Neuronal stem cell (in vitro differentiated cells): ENCODE results near the gene BMF.
A peak's percentile ranks its signal among the peaks of the same experiment; 100 is the strongest.
"Not testable (repeated sequence)": the region's sequence is repeated elsewhere in the genome, so short reads cannot be mapped to it uniquely, and the experiment has no call there.

Experiments
- DNase-seq: peaks from one replicate; pipeline ENCODE4 v3.0.0-alpha.2; 2013; ENCODE audit warnings: low spot score
- H2AFZ ChIP-seq: one replicate; pipeline ENCODE4 v1.6.1; 2013; ENCODE audit warnings: mild to moderate bottlenecking, low read length, inconsistent platforms
- H2AK5ac ChIP-seq: 2 replicates; pipeline ENCODE4 v1.6.1; 2013; ENCODE audit warnings: low read depth, mild to moderate bottlenecking, inconsistent platforms, low read length, moderate library complexity, mixed read lengths
- H2BK120ac ChIP-seq: 2 replicates; pipeline ENCODE4 v1.6.1; 2013; ENCODE audit warnings: low read depth, mild to moderate bottlenecking, inconsistent platforms, low read length, moderate library complexity, mixed read lengths
- H2BK12ac ChIP-seq: one replicate; pipeline ENCODE4 v1.6.1; 2013; ENCODE audit warnings: low read length, inconsistent platforms
- H2BK15ac ChIP-seq: 2 replicates; pipeline ENCODE4 v1.6.1; 2013; ENCODE audit warnings: mild to moderate bottlenecking, low read length, inconsistent platforms, mixed read lengths
- H2BK5ac ChIP-seq: one replicate; pipeline ENCODE4 v1.6.1; 2013; ENCODE audit warnings: inconsistent platforms, mild to moderate bottlenecking, low read length, moderate library complexity
- H3K14ac ChIP-seq: one replicate; pipeline ENCODE4 v1.6.1; 2013; ENCODE audit warnings: low read length, inconsistent platforms
- H3K18ac ChIP-seq: 2 replicates; pipeline ENCODE4 v1.6.1; 2013; ENCODE audit warnings: low read length, inconsistent platforms
- H3K23ac ChIP-seq: 2 replicates; pipeline ENCODE4 v1.6.1; 2013; ENCODE audit warnings: low read depth, mild to moderate bottlenecking, mixed read lengths, low read length, inconsistent platforms; ENCODE audit not compliant: poor library complexity
- H3K27ac ChIP-seq: replicated peaks from 3 replicates; pipeline ENCODE4 v1.5.1; 2013; ENCODE audit warnings: low read length, inconsistent platforms
- H3K27me3 ChIP-seq, 3 experiments: 2 replicates each; pipeline ENCODE4 v1.6.1; 2013; ENCODE audit warnings: low read length in 3 of 3, mild to moderate bottlenecking in 2 of 3, inconsistent platforms in 1 of 3, low read depth in 1 of 3, mixed read lengths in 1 of 3, moderate library complexity in 1 of 3; ENCODE audit not compliant: control insufficient read depth in 3 of 3, insufficient read depth in 3 of 3
- H3K36me3 ChIP-seq, 2 donors: replicated peaks in 1 of 2; 2 replicates each; pipeline ENCODE4 v1.6.1; 2013; ENCODE audit warnings: low read length in 2 of 2; ENCODE audit not compliant: control insufficient read depth in 2 of 2, insufficient read depth in 2 of 2
- H3K4ac ChIP-seq: 2 replicates; pipeline ENCODE4 v1.6.1; 2013; ENCODE audit warnings: inconsistent platforms, mild to moderate bottlenecking, low read length, moderate library complexity
- H3K4me1 ChIP-seq, 2 donors: 1 replicate in 1 of 2; 2 replicates in 1 of 2; pipeline ENCODE4 v1.6.1; 2013; ENCODE audit warnings: low read length in 2 of 2, low read depth in 1 of 2; ENCODE audit not compliant: control insufficient read depth in 2 of 2, insufficient read depth in 1 of 2
- H3K4me2 ChIP-seq: one replicate; pipeline ENCODE4 v1.6.1; 2013; ENCODE audit warnings: mild to moderate bottlenecking, low read length, inconsistent platforms; ENCODE audit not compliant: insufficient read depth, poor library complexity, severe bottlenecking
- H3K4me3 ChIP-seq, 2 donors: 2 replicates each; pipeline ENCODE4 v1.5.1; 2013; ENCODE audit warnings: low read length in 2 of 2, mild to moderate bottlenecking in 2 of 2, inconsistent platforms in 1 of 2, moderate library complexity in 1 of 2
- H3K79me1 ChIP-seq: one replicate; pipeline ENCODE4 v1.6.1; 2013; ENCODE audit warnings: low read depth, mild to moderate bottlenecking, inconsistent platforms, low read length, moderate library complexity
- H3K9ac ChIP-seq: one replicate; pipeline ENCODE4 v1.6.1; 2013; ENCODE audit warnings: mild to moderate bottlenecking, low read depth, low read length, inconsistent platforms; ENCODE audit not compliant: poor library complexity
- H3K9me3 ChIP-seq, 2 donors: replicated peaks in 1 of 2; 2 replicates each; pipeline versions ENCODE3 to v1.6.1; 2013; ENCODE audit warnings: low read length in 2 of 2, mild to moderate bottlenecking in 2 of 2, inconsistent platforms in 1 of 2, low read depth in 1 of 2, mixed read lengths in 1 of 2, moderate library complexity in 1 of 2; ENCODE audit not compliant: control insufficient read depth in 2 of 2, insufficient read depth in 1 of 2
- H4K8ac ChIP-seq: one replicate; pipeline ENCODE4 v1.6.1; 2013; ENCODE audit warnings: low read depth, mild to moderate bottlenecking, inconsistent platforms, low read length, moderate library complexity
- H4K91ac ChIP-seq: one replicate; pipeline ENCODE4 v1.6.1; 2013; ENCODE audit warnings: low read length, low read depth, mild to moderate bottlenecking, inconsistent platforms; ENCODE audit not compliant: poor library complexity
- WGBS, 2 donors: extraction: QIAGEN DNeasy Blood & Tissue Kit; methylation state at CpG; one replicate each; pipeline ENCODE4 v1.1.7; 2013; ENCODE audit warnings: missing lambda C conversion rate in 2 of 2, mixed read lengths in 1 of 2; ENCODE audit not compliant: insufficient read length in 2 of 2, insufficient replicate concordance in 1 of 2; ENCODE audit errors: extremely low coverage in 2 of 2; 5-methylcytosine and 5-hydroxymethylcytosine counted together

The BMF gene

DNA sequence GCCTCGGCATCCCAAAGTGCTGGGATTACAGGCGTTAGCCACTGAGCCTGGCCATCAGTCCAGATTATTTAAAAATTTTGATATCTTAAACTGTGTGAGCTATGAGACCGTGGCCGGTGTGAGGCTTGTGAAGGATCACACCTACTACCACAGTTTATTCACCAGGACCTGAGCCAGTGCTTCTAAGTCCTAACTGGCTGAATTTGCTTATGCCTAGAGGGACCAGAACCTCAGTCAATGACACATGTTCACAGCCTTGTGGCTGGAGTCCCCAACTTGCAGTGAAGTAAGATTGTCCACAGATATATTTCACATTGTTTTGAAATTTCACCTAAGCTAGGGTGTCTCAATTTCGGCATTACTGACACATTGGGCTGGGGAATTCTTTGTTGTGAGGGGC lies 15.2 kb upstream of the BMF start:
- not testable (repeated sequence) for H3K9me3 ChIP-seq, H3K23ac ChIP-seq, DNase-seq, H3K27me3 ChIP-seq, H3K36me3 ChIP-seq, H2BK12ac ChIP-seq, H3K4me1 ChIP-seq, H4K91ac ChIP-seq, H3K18ac ChIP-seq, H3K79me1 ChIP-seq, H2BK120ac ChIP-seq, H2AK5ac ChIP-seq, H2AFZ ChIP-seq, H3K4me2 ChIP-seq, H3K9ac ChIP-seq, H2BK15ac ChIP-seq, H3K4me3 ChIP-seq, H4K8ac ChIP-seq, H3K14ac ChIP-seq, H2BK5ac ChIP-seq, H3K4ac ChIP-seq, H3K27ac ChIP-seq
- no CpG with 5 or more reads among the region's 5 CpGs for WGBS, 2 donors

GRCh38 chr15:40122989-40123388 lies 14.3 kb upstream of the BMF start:
- H3K4me1 ChIP-seq, H3K36me3 ChIP-seq, H3K9me3 ChIP-seq, H3K4ac ChIP-seq, H4K8ac ChIP-seq, H4K91ac ChIP-seq, H2BK5ac ChIP-seq, H2AK5ac ChIP-seq, H3K4me3 ChIP-seq, H3K23ac ChIP-seq, H3K79me1 ChIP-seq, DNase-seq, H2BK12ac ChIP-seq, H3K27ac ChIP-seq, H3K14ac ChIP-seq, H3K27me3 ChIP-seq, H2BK120ac ChIP-seq, H3K4me2 ChIP-seq, H3K9ac ChIP-seq: not testable (repeated sequence)
- Histone ChIP-seq H2AFZ (peak overlapping the region; percentile 53), H2BK15ac (peak overlapping the region; percentile 41), H3K18ac (peak overlapping the region; percentile 25)
- no CpG with 5 or more reads among the region's 1 CpG for WGBS, 2 donors

DNA sequence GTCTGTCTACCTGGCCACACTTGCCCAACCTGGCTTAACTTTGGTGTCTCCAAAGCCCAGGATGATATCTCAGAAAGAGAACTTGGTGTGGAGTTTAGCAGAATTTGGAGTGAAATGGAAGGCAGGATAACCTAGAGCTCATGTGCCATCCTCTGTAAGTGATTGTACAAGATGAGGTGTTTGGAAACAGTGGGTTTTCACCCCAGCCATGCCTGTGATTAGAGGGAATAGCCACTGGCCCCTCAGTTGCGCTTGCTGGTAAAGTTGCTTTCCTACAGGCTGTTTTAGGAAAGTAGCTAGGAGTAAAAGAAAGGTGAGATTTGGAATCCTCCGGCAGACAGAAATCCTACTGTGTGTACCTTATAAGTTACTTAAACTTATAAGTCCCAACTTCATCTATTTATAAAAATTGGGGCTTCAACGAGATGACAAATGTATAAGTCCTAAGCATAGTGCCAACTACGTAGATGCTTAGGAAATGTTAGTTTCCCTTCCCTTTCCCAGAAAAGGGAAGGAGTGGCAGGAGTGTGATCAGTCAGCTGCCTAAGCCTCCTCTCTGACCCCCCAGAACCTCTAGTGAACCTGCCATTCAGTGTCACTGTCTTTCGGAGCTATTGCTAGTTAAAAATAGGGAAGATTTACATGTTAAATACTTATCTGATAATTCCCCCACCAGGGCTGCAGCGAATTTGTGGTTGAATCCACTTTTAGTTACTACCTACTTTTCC lies 13.4 kb upstream of the BMF start:
- no peak overlapping the region for H2AK5ac ChIP-seq
- H2BK120ac ChIP-seq = no peak overlapping the region
- H2BK12ac ChIP-seq = no peak overlapping the region
- no peaks in the 10 kb centered on the region for H3K79me1 ChIP-seq
- H3K4me3 ChIP-seq = no peak overlapping the region
- no peak overlapping the region for H3K9ac ChIP-seq
- H3K36me3 ChIP-seq = no peaks in the 10 kb centered on the region
- H3K4ac ChIP-seq = no peak overlapping the region
- H3K9me3 ChIP-seq = no peaks in the 10 kb centered on the region
- H3K27ac ChIP-seq = no peak overlapping the region
- DNase-seq = no peak
- H3K23ac ChIP-seq = no peak overlapping the region
- no peak overlapping the region for H4K91ac ChIP-seq
- H3K4me2 ChIP-seq = no peak overlapping the region
- no CpG with 5 or more reads among the region's 6 CpGs for WGBS, 2 donors
- no peak overlapping the region for H2AFZ ChIP-seq
- peaks cover 0 to 4% (median 0%) of the 10 kb centered on the region in 3 experiments for H3K27me3 ChIP-seq
- no peak overlapping the region for H2BK15ac ChIP-seq
- no peak overlapping the region for H3K18ac ChIP-seq
- no peak overlapping the region for H3K14ac ChIP-seq
- no peak overlapping the region for H4K8ac ChIP-seq
- H3K4me1 ChIP-seq = peaks cover 0 to 4% of the 10 kb centered on the region in 2 donors
- H2BK5ac ChIP-seq = no peak overlapping the region

DNA sequence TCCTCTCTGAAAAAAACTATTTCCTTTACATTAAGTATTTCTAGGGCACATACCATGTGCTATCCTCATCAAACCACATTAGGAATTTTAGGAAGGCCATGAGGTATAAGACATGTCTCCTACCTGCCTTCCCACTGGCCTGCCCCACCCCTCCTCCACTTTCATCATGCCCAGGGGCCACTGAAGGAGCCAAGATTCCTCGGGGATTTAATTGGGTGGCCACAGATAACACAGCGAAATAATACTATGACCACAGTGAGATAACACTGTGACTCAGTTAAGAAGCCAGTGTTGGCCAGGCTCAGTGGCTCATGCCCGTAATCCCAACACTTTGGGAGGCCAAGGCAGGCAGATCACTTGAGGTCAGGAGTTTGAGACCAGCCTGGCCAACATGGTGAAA lies 9.8 kb upstream of the BMF start:
- Histone ChIP-seq H3K27ac (no peak overlapping the region), H2BK12ac (no peak overlapping the region), H3K4ac (no peak overlapping the region), H2BK15ac (no peak overlapping the region), H2BK5ac (no peak overlapping the region), H4K91ac (no peak overlapping the region), H3K4me1 (peaks cover 9 to 14% of the 10 kb centered on the region in 2 donors), H3K36me3 (no peaks in the 10 kb centered on the region), H3K4me3 (no peak overlapping the region), H2AK5ac (no peak overlapping the region), H3K4me2 (no peak overlapping the region), H4K8ac (no peak overlapping the region), H3K14ac (no peak overlapping the region), H2AFZ (no peak overlapping the region), H3K27me3 (peaks cover 0 to 4% (median 0%) of the 10 kb centered on the region in 3 experiments), H3K23ac (no peak overlapping the region), H3K9me3 (no peaks in the 10 kb centered on the region), H3K9ac (no peak overlapping the region), H2BK120ac (no peak overlapping the region), H3K18ac (no peak overlapping the region), H3K79me1 (no peaks in the 10 kb centered on the region)
- no CpG with 5 or more reads among the region's 3 CpGs for WGBS, 2 donors
- DNase-seq = no peak
